Parathyroid adenoma (tissue), 2 donors: Measurements from ENCODE around the gene ADI1.

Source experiments
- H2AFZ ChIP-seq: fragments of 300-600 bp; sonication (generic); one replicate; pipeline ENCODE4 v1.7.0; 2017; ENCODE audit warnings: antibody characterized with exemption, mild to moderate bottlenecking
- H3K27ac ChIP-seq: fragments of 300-600 bp; sonication (generic); one replicate; pipeline ENCODE4 v1.7.0; 2017
- H3K27me3 ChIP-seq: fragments of 300-600 bp; sonication (generic); one replicate; pipeline ENCODE4 v1.7.0; 2017; ENCODE audit warnings: low read length; ENCODE audit not compliant: control insufficient read depth, insufficient read depth
- H3K36me3 ChIP-seq: fragments of 300-600 bp; sonication (generic); one replicate; pipeline ENCODE4 v1.7.0; 2017; ENCODE audit warnings: low read length; ENCODE audit not compliant: control insufficient read depth, insufficient read depth
- H3K4me1 ChIP-seq: fragments of 300-600 bp; sonication (generic); one replicate; pipeline ENCODE4 v1.7.0; 2017; ENCODE audit warnings: control low read depth
- H3K4me2 ChIP-seq: fragments of 300-600 bp; sonication (generic); one replicate; pipeline ENCODE4 v1.7.0; 2017; ENCODE audit warnings: low read length
- H3K4me3 ChIP-seq: fragments of 300-600 bp; sonication (generic); one replicate; pipeline ENCODE4 v1.7.0; 2017; ENCODE audit warnings: low read depth, low read length
- H3K79me2 ChIP-seq: fragments of 300-600 bp; sonication (generic); one replicate; pipeline ENCODE4 v1.7.0; 2017; ENCODE audit warnings: control low read depth
- H3K9ac ChIP-seq: fragments of 300-600 bp; sonication (generic); one replicate; pipeline ENCODE4 v1.7.0; 2017; ENCODE audit warnings: mild to moderate bottlenecking
- H3K9me3 ChIP-seq: fragments of 300-600 bp; sonication (generic); one replicate; pipeline ENCODE4 v1.7.0; 2017; ENCODE audit warnings: low read length; ENCODE audit not compliant: control insufficient read depth
- CTCF ChIP-seq: fragments of 300-600 bp; sonication (generic); IDR thresholded peaks from one replicate; pipeline ENCODE4 v1.7.0; 2017; ENCODE audit warnings: antibody characterized with exemption, mild to moderate bottlenecking
- donor health status: primary hyperparathyroidism.

Gene ADI1

GRCh38 chr2:3536682-3537632, 17.6 kb upstream of the ADI1 start:
- no peaks in the 10 kb centered on the region for H3K27me3 ChIP-seq
- no peaks in the 10 kb centered on the region for H3K9me3 ChIP-seq
- peak overlapping the region; percentile 81 for H2AFZ ChIP-seq
- H3K36me3 ChIP-seq = no peaks in the 10 kb centered on the region
- no peak for TF ChIP-seq CTCF
- H3K79me2 ChIP-seq = no peaks in the 10 kb centered on the region
- H3K9ac ChIP-seq = no peak overlapping the region
- peak overlapping the region; percentile 55 for H3K4me2 ChIP-seq
- peaks cover 3% of the 10 kb centered on the region for H3K4me1 ChIP-seq
- H3K4me3 ChIP-seq = peak overlapping the region; percentile 3
- no peak overlapping the region for H3K27ac ChIP-seq

GRCh38 chr2:3535794-3536681, 16.7 kb upstream of the ADI1 start:
- no peaks in the 10 kb centered on the region for H3K36me3 ChIP-seq
- peaks cover 3% of the 10 kb centered on the region for H3K4me1 ChIP-seq
- peak overlapping the region; percentile 55 for H3K4me2 ChIP-seq
- no peaks in the 10 kb centered on the region for H3K9me3 ChIP-seq
- no peaks in the 10 kb centered on the region for H3K79me2 ChIP-seq
- H3K27ac ChIP-seq = peak overlapping the region; percentile 45
- H3K27me3 ChIP-seq = no peaks in the 10 kb centered on the region
- TF ChIP-seq CTCF = peak; percentile 12
- H2AFZ ChIP-seq = peak overlapping the region; percentile 81
- H3K9ac ChIP-seq = no peak overlapping the region
- H3K4me3 ChIP-seq = peak overlapping the region; percentile 3

GRCh38 chr2:3535467-3535793, 16.1 kb upstream of the ADI1 start:
- peaks cover 3% of the 10 kb centered on the region for H3K4me1 ChIP-seq
- peak overlapping the region; percentile 55 for H3K4me2 ChIP-seq
- TF ChIP-seq CTCF = no peak
- H3K36me3 ChIP-seq = no peaks in the 10 kb centered on the region
- H3K27me3 ChIP-seq = no peaks in the 10 kb centered on the region
- H3K9ac ChIP-seq = no peak overlapping the region
- no peaks in the 10 kb centered on the region for H3K9me3 ChIP-seq
- peak overlapping the region; percentile 81 for H2AFZ ChIP-seq
- H3K27ac ChIP-seq = peak overlapping the region; percentile 45
- H3K79me2 ChIP-seq = no peaks in the 10 kb centered on the region
- H3K4me3 ChIP-seq = no peak overlapping the region

GRCh38 chr2:3534251-3534814, 15.0 kb upstream of the ADI1 start:
- Histone ChIP-seq H3K4me3 (no peak overlapping the region), H3K79me2 (no peaks in the 10 kb centered on the region), H3K27me3 (no peaks in the 10 kb centered on the region), H3K4me2 (no peak overlapping the region), H3K9me3 (no peaks in the 10 kb centered on the region), H3K36me3 (no peaks in the 10 kb centered on the region), H2AFZ (no peak overlapping the region), H3K4me1 (peaks cover 3% of the 10 kb centered on the region), H3K9ac (no peak overlapping the region), H3K27ac (no peak overlapping the region)
- TF ChIP-seq CTCF = no peak
